HG02623 (cell line): ENCODE results near the gene BCAS3.

Source experiments
- ATAC-seq: cut with Tn5 transposase; IDR thresholded peaks from one replicate; pipeline ENCODE4 v1.9.1; 2021; ENCODE audit warnings: moderate library complexity; ENCODE audit not compliant: unreplicated experiment

The BCAS3 gene

GRCh38 chr17:61175298-61176142, 497.9 kb downstream of the BCAS3 start:
- no peak for ATAC-seq

GRCh38 chr17:61177351-61177750, 499.7 kb downstream of the BCAS3 start:
- ATAC-seq, result no peak

- no peak for ATAC-seq
Observed at GRCh38 chr17:61178284-61178683, 500.6 kb downstream of the BCAS3 start.

- no peak for ATAC-seq
Observed at GRCh38 chr17:61179380-61179806, 501.7 kb downstream of the BCAS3 start.

GRCh38 chr17:61183793-61184192, 506.1 kb downstream of the BCAS3 start:
- no peak for ATAC-seq

GRCh38 chr17:61185385-61185784, 507.7 kb downstream of the BCAS3 start:
- no peak for ATAC-seq

GRCh38 chr17:61187038-61187437, 509.4 kb downstream of the BCAS3 start:
- no peak for ATAC-seq

GRCh38 chr17:61188081-61188480, 510.4 kb downstream of the BCAS3 start:
- no peak for ATAC-seq

GRCh38 chr17:61189968-61190367, 512.3 kb downstream of the BCAS3 start:
- no peak for ATAC-seq

- no peak for ATAC-seq
Observed at GRCh38 chr17:61196302-61196704, 518.7 kb downstream of the BCAS3 start.

- ATAC-seq, result no peak
Observed at GRCh38 chr17:61196799-61197198, 519.1 kb downstream of the BCAS3 start.

GRCh38 chr17:61199431-61200338, 522.0 kb downstream of the BCAS3 start:
- no peak for ATAC-seq

- ATAC-seq, result no peak
Observed at GRCh38 chr17:61200339-61200715, 522.7 kb downstream of the BCAS3 start.

- no peak for ATAC-seq
Observed at GRCh38 chr17:61201211-61201610, 523.6 kb downstream of the BCAS3 start.

- ATAC-seq, result no peak
Observed at GRCh38 chr17:61202564-61202963, 524.9 kb downstream of the BCAS3 start.

GRCh38 chr17:61203671-61204131, 526.0 kb downstream of the BCAS3 start:
- ATAC-seq, result no peak

- ATAC-seq, result no peak
Observed at GRCh38 chr17:61204456-61204855, 526.8 kb downstream of the BCAS3 start.

GRCh38 chr17:61205401-61205800, 527.8 kb downstream of the BCAS3 start:
- no peak for ATAC-seq

GRCh38 chr17:61205931-61206330, 528.3 kb downstream of the BCAS3 start:
- no peak for ATAC-seq

GRCh38 chr17:61206922-61207321, 529.3 kb downstream of the BCAS3 start:
- no peak for ATAC-seq

GRCh38 chr17:61208301-61209105, 530.9 kb downstream of the BCAS3 start:
- ATAC-seq, result no peak
